Thyroid gland (tissue), 4 donors: ENCODE data around the gene TMEM236. TPM values are rescaled to one million over a fixed set of nuclear protein-coding genes. Genes with fewer than 3 reads are reported as not detected.

Experiments
- DNase-seq, 2 donors: peaks; one replicate each; pipeline ENCODE4 v3.0.0-alpha.2; 2019
- H3K27ac ChIP-seq, 3 donors: fragments of 200-600 bp; sonication (generic); 1 replicate in 2 of 3; 2 replicates in 1 of 3; pipeline ENCODE4 v1.5.1; 2016 to 2019; ENCODE audit warnings: mild to moderate bottlenecking in 1 of 3, moderate library complexity in 1 of 3
- H3K27me3 ChIP-seq: fragments of 200-600 bp; sonication (generic); one replicate; pipeline ENCODE4 v1.5.1; 2019
- H3K36me3 ChIP-seq, 2 donors: fragments of 200-600 bp; sonication (generic); one replicate each; pipeline ENCODE4 v1.5.1; 2016 to 2019
- H3K4me1 ChIP-seq, 2 donors: fragments of 200-600 bp; sonication (generic); one replicate each; pipeline ENCODE4 v1.5.1; 2017 to 2019
- H3K4me3 ChIP-seq, 3 donors: fragments of 200-600 bp; sonication (generic); replicated peaks in 1 of 3; 1 replicate in 2 of 3; 2 replicates in 1 of 3; pipeline ENCODE4 v1.5.1; 2016; ENCODE audit warnings: mild to moderate bottlenecking in 1 of 3
- H3K9me3 ChIP-seq: fragments of 200-600 bp; sonication (generic); one replicate; pipeline ENCODE4 v1.5.1; 2017
- POLR2A ChIP-seq, 2 donors: fragments of 450-650 bp; IDR thresholded peaks; one replicate each; pipeline ENCODE4 v1.6.1; 2017; ENCODE audit warnings: antibody characterized with exemption in 2 of 2, mild to moderate bottlenecking in 2 of 2, moderate library complexity in 1 of 2
- WGBS, 2 donors: methylation state at CpG; one replicate each; pipeline ENCODE4 v1.1.5; 2017; 5-methylcytosine and 5-hydroxymethylcytosine counted together
- intact Hi-C: fragments of 100-400 bp; cut with DNase I; formaldehyde crosslinking; loops from one replicate; pipeline ENCODE4 v1.15.1; 2023
- total RNA-seq, 4 donors: library from RNA; depleted of rRNA; stranded (reverse); fragments of >200 nt; gene quantifications; one replicate each; pipeline ENCODE4 v1.2.3, GENCODE V29; 2016
- TF ChIP-seq, protein P1 (sequence below), 6 experiments: fragments of 200-600 bp in 3 of 6; fragments of 450-650 bp in 3 of 6; sonication (generic) in 3 of 6; IDR thresholded peaks; one replicate each; pipeline ENCODE4 v1.5.1; 2016 to 2019; ENCODE audit warnings: antibody characterized with exemption in 6 of 6, mild to moderate bottlenecking in 2 of 6, inconsistent platforms in 1 of 6, moderate library complexity in 1 of 6

TMEM236 gene
- total RNA-seq, 4 donors from 2014 or later: 0.21 to 1.3 (median 0.48) TPM

DNA sequence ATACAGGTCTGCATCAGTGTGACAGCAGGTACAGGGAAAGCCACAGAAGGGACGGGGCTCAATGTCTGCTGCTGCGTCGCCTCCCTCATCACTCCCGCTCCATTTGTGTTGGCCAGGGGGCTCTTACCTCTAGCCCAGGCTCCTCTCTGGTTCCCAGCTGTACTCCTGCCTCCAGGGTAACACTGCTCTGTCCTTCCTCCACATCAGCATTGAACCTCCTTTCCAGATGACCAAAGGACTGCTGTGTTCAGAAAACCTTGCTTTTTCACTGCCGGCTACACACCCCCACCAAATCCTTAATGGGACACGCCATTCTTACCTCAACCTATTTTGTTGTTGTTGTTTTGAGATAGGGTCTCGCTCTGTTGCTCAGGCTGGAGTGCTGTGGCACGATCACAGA lies 2.1 kb upstream of the TMEM236 start:
- WGBS, 2 donors: 86 to 89% methylated on average over 8 of the region's 8 CpGs
- no peaks in the 10 kb centered on the region for H3K4me1 ChIP-seq
- no peak overlapping the region for H3K4me3 ChIP-seq
- TF ChIP-seq POLR2A (IDR thresholded peaks at IDR 0.05): no peak
- TF ChIP-seq, protein P1, sequence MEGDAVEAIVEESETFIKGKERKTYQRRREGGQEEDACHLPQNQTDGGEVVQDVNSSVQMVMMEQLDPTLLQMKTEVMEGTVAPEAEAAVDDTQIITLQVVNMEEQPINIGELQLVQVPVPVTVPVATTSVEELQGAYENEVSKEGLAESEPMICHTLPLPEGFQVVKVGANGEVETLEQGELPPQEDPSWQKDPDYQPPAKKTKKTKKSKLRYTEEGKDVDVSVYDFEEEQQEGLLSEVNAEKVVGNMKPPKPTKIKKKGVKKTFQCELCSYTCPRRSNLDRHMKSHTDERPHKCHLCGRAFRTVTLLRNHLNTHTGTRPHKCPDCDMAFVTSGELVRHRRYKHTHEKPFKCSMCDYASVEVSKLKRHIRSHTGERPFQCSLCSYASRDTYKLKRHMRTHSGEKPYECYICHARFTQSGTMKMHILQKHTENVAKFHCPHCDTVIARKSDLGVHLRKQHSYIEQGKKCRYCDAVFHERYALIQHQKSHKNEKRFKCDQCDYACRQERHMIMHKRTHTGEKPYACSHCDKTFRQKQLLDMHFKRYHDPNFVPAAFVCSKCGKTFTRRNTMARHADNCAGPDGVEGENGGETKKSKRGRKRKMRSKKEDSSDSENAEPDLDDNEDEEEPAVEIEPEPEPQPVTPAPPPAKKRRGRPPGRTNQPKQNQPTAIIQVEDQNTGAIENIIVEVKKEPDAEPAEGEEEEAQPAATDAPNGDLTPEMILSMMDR (IDR thresholded peaks at IDR 0.05): no peak
- H3K9me3 ChIP-seq: no peaks in the 10 kb centered on the region
- H3K36me3 ChIP-seq: no peaks in the 10 kb centered on the region
- no peaks in the 10 kb centered on the region for H3K27me3 ChIP-seq
- H3K27ac ChIP-seq: no peak overlapping the region
- intact Hi-C loops: no loop called here
- DNase-seq: no peak

DNA sequence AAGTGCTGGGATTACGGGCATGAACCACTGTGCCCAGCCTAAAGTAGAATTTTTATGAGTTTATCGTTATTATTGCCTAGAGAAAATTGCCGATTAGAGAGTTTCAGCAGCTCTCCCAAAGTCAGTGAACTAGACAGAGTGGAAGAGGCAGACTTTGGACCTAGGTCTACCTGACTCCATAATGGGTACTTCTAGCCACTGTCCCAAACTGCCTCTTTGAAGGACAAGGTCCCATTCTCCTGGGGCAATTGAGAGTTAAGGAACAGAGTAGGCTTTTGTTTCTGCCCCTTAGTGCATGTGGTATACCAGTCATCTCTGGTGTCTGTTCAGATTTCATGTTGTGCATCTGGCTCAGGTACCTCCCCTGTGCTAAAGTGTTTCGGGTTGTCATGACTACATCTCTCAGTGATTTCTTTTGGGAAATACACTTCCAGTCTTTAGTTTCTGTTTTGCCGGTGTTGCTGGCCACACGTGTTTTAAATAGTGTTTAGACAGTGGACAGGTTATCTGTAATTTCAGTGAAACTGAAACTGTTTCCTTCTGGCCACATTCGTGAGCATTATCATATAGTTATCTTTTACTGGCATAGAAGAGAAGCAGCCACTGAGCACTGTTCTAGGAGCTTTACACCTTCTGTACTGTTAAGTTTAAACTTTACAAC lies 4.7 kb downstream of the TMEM236 start:
- H3K4me3 ChIP-seq: no peak overlapping the region
- DNase-seq: no peak
- H3K9me3 ChIP-seq: no peaks in the 10 kb centered on the region
- intact Hi-C loops: no loop called here
- H3K4me1 ChIP-seq: no peaks in the 10 kb centered on the region
- H3K27ac ChIP-seq: no peak overlapping the region
- no peaks in the 10 kb centered on the region for H3K27me3 ChIP-seq
- no peaks in the 10 kb centered on the region for H3K36me3 ChIP-seq
- no peak for TF ChIP-seq POLR2A (IDR thresholded peaks at IDR 0.05)
- TF ChIP-seq, protein P1 (IDR thresholded peaks at IDR 0.05): no peak
- WGBS, 2 donors: 54 to 65% methylated on average over 7 of the region's 7 CpGs

DNA sequence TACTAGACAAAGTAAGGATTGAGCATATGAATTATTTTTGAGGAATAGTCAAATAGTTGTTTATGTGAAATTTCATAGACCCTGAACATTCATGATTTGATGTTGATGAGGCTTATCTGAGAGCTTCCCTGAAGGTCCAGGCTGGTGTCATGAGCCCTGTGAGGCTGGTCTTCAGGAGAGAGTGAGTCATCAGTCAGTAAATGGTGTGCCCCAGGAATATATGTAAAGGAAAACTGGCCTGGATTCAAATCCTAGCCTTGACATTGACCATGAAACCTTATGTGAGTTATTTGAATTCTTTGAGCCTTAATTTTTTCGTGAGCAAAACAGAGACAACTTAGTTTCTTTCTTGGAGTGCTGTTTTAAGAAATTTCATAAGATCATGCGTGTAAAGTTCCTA lies 6.2 kb downstream of the TMEM236 start:
- DNase-seq: no peak
- H3K4me1 ChIP-seq: no peaks in the 10 kb centered on the region
- WGBS, 2 donors: 91 to 94% methylated on average over 2 of the region's 2 CpGs
- no peaks in the 10 kb centered on the region for H3K36me3 ChIP-seq
- H3K27ac ChIP-seq: peak overlapping the region in 1 of 3 donors; percentile 23
- no peak for TF ChIP-seq POLR2A (IDR thresholded peaks at IDR 0.05)
- TF ChIP-seq, protein P1 (IDR thresholded peaks at IDR 0.05): no peak
- no peaks in the 10 kb centered on the region for H3K9me3 ChIP-seq
- H3K27me3 ChIP-seq: no peaks in the 10 kb centered on the region
- intact Hi-C loops: no loop called here
- H3K4me3 ChIP-seq: no peak overlapping the region

DNA sequence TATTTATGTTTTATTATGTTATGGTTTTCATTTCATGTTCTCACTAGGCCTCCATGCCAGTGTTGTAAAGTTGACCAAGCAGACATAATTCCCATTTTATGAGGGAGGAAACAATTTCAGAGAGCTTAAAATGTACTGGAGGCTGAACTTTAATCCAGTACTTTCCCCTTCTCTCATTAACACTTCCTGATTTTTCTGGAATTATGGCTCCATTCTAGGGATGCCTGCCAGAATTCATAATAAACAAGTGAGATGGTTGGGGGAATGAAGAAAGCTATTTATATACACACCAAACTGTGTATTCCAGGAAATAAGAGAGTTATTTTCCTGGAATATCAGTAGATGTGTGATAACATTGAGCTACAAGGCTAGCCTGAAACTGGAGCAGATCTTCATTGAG lies 6.9 kb downstream of the TMEM236 start:
- Histone ChIP-seq H3K36me3 (no peaks in the 10 kb centered on the region), H3K27me3 (no peaks in the 10 kb centered on the region), H3K4me1 (no peaks in the 10 kb centered on the region), H3K9me3 (no peaks in the 10 kb centered on the region), H3K4me3 (no peak overlapping the region), H3K27ac (no peak overlapping the region)
- intact Hi-C loops: no loop called here
- peak in 1 of 2 donors; percentile 11 for TF ChIP-seq POLR2A (IDR thresholded peaks at IDR 0.05)
- TF ChIP-seq, protein P1 (IDR thresholded peaks at IDR 0.05): no peak
- no peak for DNase-seq

DNA sequence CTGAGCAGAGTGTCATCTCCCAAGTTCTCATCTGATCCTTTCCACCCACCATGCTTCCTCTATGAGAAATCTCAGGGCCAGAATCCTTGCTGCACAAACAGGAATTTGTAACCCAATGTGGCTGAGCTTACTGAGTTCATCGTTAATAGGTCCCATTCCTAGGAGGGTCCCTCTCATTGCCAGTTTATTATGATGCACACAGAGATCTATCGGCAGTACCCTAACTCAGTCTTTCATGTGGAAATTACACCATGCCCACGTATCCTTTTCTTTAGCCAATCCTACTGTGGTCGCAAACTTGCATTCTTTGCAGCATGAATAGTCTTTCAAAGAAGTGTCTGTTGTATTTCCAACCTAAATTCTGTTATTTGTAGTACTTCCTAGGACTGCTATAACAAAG lies 12.1 kb downstream of the TMEM236 start:
- intact Hi-C loops: no loop called here
- Histone ChIP-seq H3K27ac (no peak overlapping the region), H3K9me3 (no peaks in the 10 kb centered on the region), H3K4me3 (no peak overlapping the region), H3K27me3 (no peaks in the 10 kb centered on the region), H3K4me1 (no peaks in the 10 kb centered on the region), H3K36me3 (no peaks in the 10 kb centered on the region)
- TF ChIP-seq, protein P1 (IDR thresholded peaks at IDR 0.05): no peak
- no peak for TF ChIP-seq POLR2A (IDR thresholded peaks at IDR 0.05)
- WGBS, 2 donors: 50% methylated on average over 4 of the region's 4 CpGs
- DNase-seq: no peak
